Liver (tissue), 9 donors: ENCODE data around the gene ASIC4. TPM values are rescaled to one million over a fixed set of nuclear protein-coding genes. Genes with fewer than 3 reads are reported as not detected.

Experiments
- DNase-seq: peaks from one replicate; pipeline ENCODE4 v3.0.0-alpha.2; 2017; ENCODE audit warnings: low spot score
- H3K27ac ChIP-seq, 2 donors: one replicate each; pipeline ENCODE4 v1.7.0; 2013; ENCODE audit warnings: inconsistent platforms in 2 of 2, low read length in 2 of 2, control low read depth in 1 of 2, low read depth in 1 of 2, mild to moderate bottlenecking in 1 of 2
- H3K27me3 ChIP-seq, 4 donors: one replicate each; pipeline versions ENCODE4 v1.6.1 to v1.7.0; 2013; ENCODE audit warnings: low read length in 3 of 4, inconsistent platforms in 1 of 4, mild to moderate bottlenecking in 1 of 4, moderate library complexity in 1 of 4; ENCODE audit not compliant: control insufficient read depth in 4 of 4, insufficient read depth in 4 of 4
- H3K36me3 ChIP-seq, 4 donors: one replicate each; pipeline versions ENCODE4 v1.6.1 to v1.7.0; 2013; ENCODE audit warnings: low read length in 3 of 4, mild to moderate bottlenecking in 3 of 4, low read depth in 1 of 4, moderate library complexity in 1 of 4; ENCODE audit not compliant: control insufficient read depth in 4 of 4, insufficient read depth in 3 of 4
- H3K4me1 ChIP-seq, 4 donors: one replicate each; pipeline versions ENCODE4 v1.6.1 to v1.7.0; 2013; ENCODE audit warnings: low read length in 3 of 4, mild to moderate bottlenecking in 3 of 4, moderate library complexity in 1 of 4; ENCODE audit not compliant: control insufficient read depth in 4 of 4, insufficient read depth in 4 of 4
- H3K4me3 ChIP-seq, 3 donors: one replicate each; pipeline versions ENCODE4 v1.6.1 to v1.7.0; 2013; ENCODE audit warnings: low read length in 3 of 3, control low read depth in 1 of 3, low read depth in 1 of 3, mild to moderate bottlenecking in 1 of 3
- H3K9ac ChIP-seq, 2 donors: one replicate each; pipeline ENCODE4 v1.7.0; 2013; ENCODE audit warnings: low read length in 2 of 2, mild to moderate bottlenecking in 2 of 2, moderate library complexity in 2 of 2, control low read depth in 1 of 2, low read depth in 1 of 2
- H3K9me3 ChIP-seq, 4 donors: one replicate each; pipeline versions ENCODE4 v1.6.1 to v1.7.0; 2013; ENCODE audit warnings: low read length in 3 of 4; ENCODE audit not compliant: control insufficient read depth in 4 of 4
- EGR1 ChIP-seq, 2 donors: IDR thresholded peaks; 2 replicates each; pipeline ENCODE4 v1.6.1; 2016 to 2018; ENCODE audit warnings: antibody characterized with exemption in 2 of 2, low read depth in 2 of 2
- FOXA1 ChIP-seq: IDR thresholded peaks from 2 replicates; pipeline ENCODE4 v1.6.1; 2016; ENCODE audit warnings: antibody characterized with exemption
- FOXA2 ChIP-seq: IDR thresholded peaks from 2 replicates; pipeline ENCODE4 v1.6.1; 2016; ENCODE audit warnings: antibody characterized with exemption
- GABPA ChIP-seq, 2 donors: IDR thresholded peaks in 1 of 2; conservative IDR thresholded peaks in 1 of 2; 2 replicates each; pipeline ENCODE4 v1.6.1; 2016; ENCODE audit warnings: antibody characterized with exemption in 2 of 2, mild to moderate bottlenecking in 1 of 2, moderate library complexity in 1 of 2
- HNF4A ChIP-seq, 2 donors: conservative IDR thresholded peaks; 2 replicates each; pipeline ENCODE4 v1.6.1; 2016; ENCODE audit warnings: antibody characterized with exemption in 2 of 2, mild to moderate bottlenecking in 2 of 2
- HNF4G ChIP-seq: IDR thresholded peaks from 2 replicates; pipeline ENCODE4 v1.6.1; 2016; ENCODE audit warnings: antibody characterized with exemption
- JUND ChIP-seq, 2 donors: IDR thresholded peaks; 2 replicates each; pipeline ENCODE4 v1.6.1; 2016; ENCODE audit warnings: antibody characterized with exemption in 2 of 2
- NR2F2 ChIP-seq: IDR thresholded peaks from 2 replicates; pipeline ENCODE4 v1.6.1; 2016; ENCODE audit warnings: antibody characterized with exemption
- RAD21 ChIP-seq, 2 donors: IDR thresholded peaks; 2 replicates each; pipeline ENCODE4 v1.6.1; 2016; ENCODE audit warnings: antibody characterized with exemption in 2 of 2, mild to moderate bottlenecking in 2 of 2
- REST ChIP-seq: IDR thresholded peaks from 2 replicates; pipeline ENCODE4 v1.6.1; 2016; ENCODE audit warnings: antibody characterized with exemption, mild to moderate bottlenecking
- RXRA ChIP-seq, 2 donors: IDR thresholded peaks; 2 replicates each; pipeline ENCODE4 v1.6.1; 2017 to 2018; ENCODE audit warnings: antibody characterized with exemption in 2 of 2, mild to moderate bottlenecking in 1 of 2
- SP1 ChIP-seq: IDR thresholded peaks from 2 replicates; pipeline ENCODE4 v1.6.1; 2018; ENCODE audit warnings: antibody characterized with exemption, mild to moderate bottlenecking
- TAF1 ChIP-seq: conservative IDR thresholded peaks from 2 replicates; pipeline ENCODE4 v1.6.1; 2016; ENCODE audit warnings: antibody characterized with exemption, mild to moderate bottlenecking
- YY1 ChIP-seq: IDR thresholded peaks from 2 replicates; pipeline ENCODE4 v1.6.1; 2016; ENCODE audit warnings: antibody characterized with exemption, mild to moderate bottlenecking
- ZBTB33 ChIP-seq: IDR thresholded peaks from 2 replicates; pipeline ENCODE4 v1.6.1; 2016; ENCODE audit warnings: antibody characterized with exemption
- WGBS: extraction: QIAGEN DNeasy Blood & Tissue Kit; methylation state at CpG from one replicate; pipeline ENCODE4 v1.1.7; 2013; 5-methylcytosine and 5-hydroxymethylcytosine counted together
- polyA plus RNA-seq, 2 donors: library from polyadenylated mRNA; stranded (reverse) in 1 of 2; unstranded in 1 of 2; fragments of 200-250 nt in 1 of 2; fragments of >200 nt in 1 of 2; fragmentation: Nextera tagmentation in 1 of 2; extraction: Ambion mirVana in 1 of 2; gene quantifications; one replicate each; pipeline versions ENCODE4 v1.2.1 to v1.2.3, GENCODE V29; 2013 to 2015
- total RNA-seq, 2 donors: library from RNA; depleted of rRNA; stranded (reverse); fragments of >200 nt; gene quantifications; one replicate each; pipeline ENCODE4 v1.2.3, GENCODE V29; 2014
- TF ChIP-seq, protein P1 (sequence below): IDR thresholded peaks from 2 replicates; pipeline ENCODE4 v1.6.1; 2016; ENCODE audit warnings: antibody characterized with exemption
- TF ChIP-seq, protein P2 (sequence below): IDR thresholded peaks from 2 replicates; pipeline ENCODE4 v1.6.1; 2016; ENCODE audit warnings: antibody characterized with exemption
- TF ChIP-seq, protein P3 (sequence below): fragments of 150-350 bp; IDR thresholded peaks from 2 replicates; pipeline ENCODE4 v1.5.1; 2017; ENCODE audit warnings: improper control_type of control experiment, low read depth, low read length; ENCODE audit not compliant: missing input control
- donor health status: healthy.
- donor health status: healthy.
- donor health status: healthy.
- donor health status: healthy.
- donor health status: healthy.

ASIC4 gene
- total and polyA plus RNA-seq, 4 donors: 0.08 to 1.5 TPM; not detected in 2

DNA sequence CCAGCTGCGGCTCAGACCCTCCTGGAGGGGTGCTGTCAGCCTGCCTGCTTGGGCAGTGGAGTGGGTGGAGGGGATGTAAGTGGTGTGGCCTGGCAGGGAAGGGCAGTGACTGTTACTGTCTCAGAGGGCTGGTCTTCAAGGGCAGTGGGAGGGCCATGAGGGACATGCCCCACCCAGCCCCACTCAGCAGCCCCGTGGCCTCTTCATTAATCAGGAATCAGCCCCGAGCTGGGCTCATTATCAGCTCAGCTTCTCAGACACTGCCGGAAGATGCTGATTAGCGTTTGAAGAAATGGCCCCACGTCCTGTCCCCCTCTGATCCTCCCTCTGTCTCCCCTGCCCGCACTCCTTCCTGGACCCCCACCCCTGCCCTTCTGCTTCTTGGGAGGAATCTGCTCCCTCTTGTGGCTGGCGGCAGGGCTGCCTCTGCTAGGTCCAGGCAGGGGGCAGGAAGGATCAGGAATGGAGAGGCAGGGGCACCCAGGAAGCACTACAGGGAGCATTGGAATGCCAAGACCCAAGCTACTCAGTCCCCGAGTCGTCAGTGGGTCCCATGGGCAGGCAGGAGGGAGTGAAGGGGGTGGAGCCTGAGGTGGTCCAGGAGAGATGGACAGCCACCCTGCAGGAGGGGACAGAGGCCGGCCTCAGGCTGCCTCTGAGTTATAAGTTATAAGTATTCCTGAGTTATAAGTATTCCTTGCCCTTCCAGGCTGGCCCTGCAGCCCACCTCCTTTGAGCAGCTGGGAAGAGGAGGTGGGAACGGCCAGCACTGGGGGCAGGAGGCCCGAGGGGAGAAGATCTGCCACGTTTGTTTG, 7.0 kb downstream of the ASIC4 start:
- Histone ChIP-seq H3K4me1 (no peaks in the 10 kb centered on the region), H3K27ac (no peak overlapping the region), H3K4me3 (no peak overlapping the region), H3K36me3 (no peaks in the 10 kb centered on the region), H3K27me3 (peaks cover 0 to 10% (median 8%) of the 10 kb centered on the region in 4 donors), H3K9me3 (no peaks in the 10 kb centered on the region), H3K9ac (no peak overlapping the region)
- 12% methylated on average over 14 of the region's 14 CpGs for WGBS
- no peak for TF ChIP-seq RXRA (IDR thresholded peaks at IDR 0.05)
- peak in 1 of 2 donors; percentile 48 for TF ChIP-seq RAD21 (IDR thresholded peaks at IDR 0.05)
- TF ChIP-seq GABPA (IDR thresholded peaks at IDR 0.05 in 1 of 2, conservative IDR thresholded peaks at IDR 0.05 in 1 of 2): no peak
- TF ChIP-seq NR2F2: no peak
- no peak for TF ChIP-seq TAF1
- TF ChIP-seq, protein P1, sequence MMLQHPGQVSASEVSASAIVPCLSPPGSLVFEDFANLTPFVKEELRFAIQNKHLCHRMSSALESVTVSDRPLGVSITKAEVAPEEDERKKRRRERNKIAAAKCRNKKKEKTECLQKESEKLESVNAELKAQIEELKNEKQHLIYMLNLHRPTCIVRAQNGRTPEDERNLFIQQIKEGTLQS: no peak
- no peak for TF ChIP-seq REST
- TF ChIP-seq, protein P2, sequence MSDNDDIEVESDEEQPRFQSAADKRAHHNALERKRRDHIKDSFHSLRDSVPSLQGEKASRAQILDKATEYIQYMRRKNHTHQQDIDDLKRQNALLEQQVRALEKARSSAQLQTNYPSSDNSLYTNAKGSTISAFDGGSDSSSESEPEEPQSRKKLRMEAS: no peak
- no peak for TF ChIP-seq HNF4G
- TF ChIP-seq, protein P3, sequence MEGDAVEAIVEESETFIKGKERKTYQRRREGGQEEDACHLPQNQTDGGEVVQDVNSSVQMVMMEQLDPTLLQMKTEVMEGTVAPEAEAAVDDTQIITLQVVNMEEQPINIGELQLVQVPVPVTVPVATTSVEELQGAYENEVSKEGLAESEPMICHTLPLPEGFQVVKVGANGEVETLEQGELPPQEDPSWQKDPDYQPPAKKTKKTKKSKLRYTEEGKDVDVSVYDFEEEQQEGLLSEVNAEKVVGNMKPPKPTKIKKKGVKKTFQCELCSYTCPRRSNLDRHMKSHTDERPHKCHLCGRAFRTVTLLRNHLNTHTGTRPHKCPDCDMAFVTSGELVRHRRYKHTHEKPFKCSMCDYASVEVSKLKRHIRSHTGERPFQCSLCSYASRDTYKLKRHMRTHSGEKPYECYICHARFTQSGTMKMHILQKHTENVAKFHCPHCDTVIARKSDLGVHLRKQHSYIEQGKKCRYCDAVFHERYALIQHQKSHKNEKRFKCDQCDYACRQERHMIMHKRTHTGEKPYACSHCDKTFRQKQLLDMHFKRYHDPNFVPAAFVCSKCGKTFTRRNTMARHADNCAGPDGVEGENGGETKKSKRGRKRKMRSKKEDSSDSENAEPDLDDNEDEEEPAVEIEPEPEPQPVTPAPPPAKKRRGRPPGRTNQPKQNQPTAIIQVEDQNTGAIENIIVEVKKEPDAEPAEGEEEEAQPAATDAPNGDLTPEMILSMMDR: peak; percentile 24
- no peak for TF ChIP-seq SP1
- no peak for TF ChIP-seq FOXA2
- DNase-seq: peak; percentile 72

- H3K27ac ChIP-seq: no peak overlapping the region
- H3K4me3 ChIP-seq: no peak overlapping the region
- peaks cover 0 to 10% (median 8%) of the 10 kb centered on the region in 4 donors for H3K27me3 ChIP-seq
- no peak for TF ChIP-seq HNF4G
- TF ChIP-seq SP1: no peak
- TF ChIP-seq, protein P1: no peak
- TF ChIP-seq, protein P2: no peak
- no peak for TF ChIP-seq EGR1 (IDR thresholded peaks at IDR 0.05; ENCODE audit: low read depth in 2 of 2)
- TF ChIP-seq ZBTB33: no peak
- TF ChIP-seq GABPA (IDR thresholded peaks at IDR 0.05 in 1 of 2, conservative IDR thresholded peaks at IDR 0.05 in 1 of 2): no peak
- TF ChIP-seq TAF1: no peak
- TF ChIP-seq FOXA1: no peak
- TF ChIP-seq YY1: no peak
- TF ChIP-seq JUND (IDR thresholded peaks at IDR 0.05): no peak
- no peak for TF ChIP-seq HNF4A (conservative IDR thresholded peaks at IDR 0.05)
- no peak for TF ChIP-seq FOXA2
- TF ChIP-seq NR2F2: no peak
- TF ChIP-seq RAD21 (IDR thresholded peaks at IDR 0.05): no peak
- TF ChIP-seq RXRA (IDR thresholded peaks at IDR 0.05): no peak
These were observed 8.1 kb downstream of the ASIC4 start for GRCh38 chr2:219522111-219523030.

More at GRCh38 chr2:219522111-219523030, 8.1 kb downstream of the ASIC4 start:
- WGBS: 5% methylated on average over 70 of the region's 70 CpGs
- no peak for DNase-seq
- Histone ChIP-seq H3K4me1 (no peaks in the 10 kb centered on the region), H3K9me3 (no peaks in the 10 kb centered on the region), H3K9ac (no peak overlapping the region), H3K36me3 (no peaks in the 10 kb centered on the region)
